MM.1S (cell line): ENCODE data around the gene ABCA2.

ENCODE experiments used
- DNase-seq: peaks from one replicate; pipeline ENCODE4 v3.0.0-alpha.2; 2015
- H2AFZ ChIP-seq: fragments of 300-600 bp; sonication (generic); 2 replicates; pipeline ENCODE4 v1.6.0; 2016; ENCODE audit warnings: antibody characterized with exemption, low read length
- H3F3A ChIP-seq: fragments of 300-600 bp; sonication (generic); 2 replicates; pipeline ENCODE4 v1.6.1; 2016; ENCODE audit warnings: mild to moderate bottlenecking, antibody characterized with exemption, low read length, moderate library complexity, mixed read lengths; ENCODE audit not compliant: insufficient read depth
- H3K27ac ChIP-seq: fragments of 300-600 bp; sonication (generic); 2 replicates; pipeline ENCODE4 v1.5.1; 2016; ENCODE audit warnings: mild to moderate bottlenecking, low read length
- H3K27me3 ChIP-seq: fragments of 300-600 bp; sonication (generic); replicated peaks from 2 replicates; pipeline ENCODE4 v1.6.0; 2016; ENCODE audit warnings: low read length; ENCODE audit not compliant: insufficient read depth
- H3K36me3 ChIP-seq: fragments of 300-600 bp; sonication (generic); replicated peaks from 2 replicates; pipeline ENCODE4 v1.6.1; 2016; ENCODE audit warnings: mild to moderate bottlenecking, low read length, mixed read lengths; ENCODE audit not compliant: insufficient read depth
- H3K4me1 ChIP-seq: fragments of 300-600 bp; sonication (generic); 2 replicates; pipeline ENCODE4 v1.6.1; 2016; ENCODE audit warnings: low read length, mixed read lengths
- H3K4me2 ChIP-seq: fragments of 300-600 bp; sonication (generic); 2 replicates; pipeline ENCODE4 v1.6.0; 2016; ENCODE audit warnings: low read depth, low read length
- H3K4me3 ChIP-seq: fragments of 300-600 bp; sonication (generic); 2 replicates; pipeline ENCODE4 v1.5.1; 2016; ENCODE audit warnings: low read length, mixed read lengths
- H3K79me2 ChIP-seq: fragments of 300-600 bp; sonication (generic); 2 replicates; pipeline ENCODE4 v1.6.1; 2016; ENCODE audit warnings: mixed run types, low read length, mixed read lengths
- H3K9ac ChIP-seq: fragments of 300-600 bp; sonication (generic); 2 replicates; pipeline ENCODE4 v1.6.1; 2016; ENCODE audit warnings: low read length, mixed read lengths
- H3K9me2 ChIP-seq: fragments of 300-600 bp; sonication (generic); replicated peaks from 2 replicates; pipeline ENCODE4 v1.6.1; 2016; ENCODE audit warnings: mild to moderate bottlenecking, low read length, mixed read lengths; ENCODE audit not compliant: insufficient read depth
- H3K9me3 ChIP-seq: fragments of 300-600 bp; sonication (generic); replicated peaks from 2 replicates; pipeline ENCODE4 v1.6.1; 2016; ENCODE audit warnings: mild to moderate bottlenecking, low read length, mixed read lengths; ENCODE audit not compliant: insufficient read depth
- H4K20me1 ChIP-seq: fragments of 300-600 bp; sonication (generic); 2 replicates; pipeline ENCODE4 v1.6.1; 2016; ENCODE audit warnings: mild to moderate bottlenecking, low read length, moderate library complexity, mixed read lengths; ENCODE audit not compliant: insufficient read depth
- EZH2 ChIP-seq: fragments of 300-600 bp; sonication (generic); optimal IDR thresholded peaks from 2 replicates; pipeline ENCODE3; 2017; ENCODE audit warnings: low read depth, mild to moderate bottlenecking, antibody characterized with exemption, low read length, mixed read lengths
- EZH2phosphoT487 ChIP-seq: fragments of 300-600 bp; sonication (generic); IDR thresholded peaks from 2 replicates; pipeline ENCODE4 v1.6.1; 2018; ENCODE audit warnings: antibody characterized with exemption, low read length
- TF ChIP-seq, protein P1 (sequence below): fragments of 300-600 bp; sonication (generic); IDR thresholded peaks from 2 replicates; pipeline ENCODE4 v1.5.1; 2016; ENCODE audit warnings: antibody characterized with exemption, low read length, mixed read lengths

The ABCA2 gene

DNA sequence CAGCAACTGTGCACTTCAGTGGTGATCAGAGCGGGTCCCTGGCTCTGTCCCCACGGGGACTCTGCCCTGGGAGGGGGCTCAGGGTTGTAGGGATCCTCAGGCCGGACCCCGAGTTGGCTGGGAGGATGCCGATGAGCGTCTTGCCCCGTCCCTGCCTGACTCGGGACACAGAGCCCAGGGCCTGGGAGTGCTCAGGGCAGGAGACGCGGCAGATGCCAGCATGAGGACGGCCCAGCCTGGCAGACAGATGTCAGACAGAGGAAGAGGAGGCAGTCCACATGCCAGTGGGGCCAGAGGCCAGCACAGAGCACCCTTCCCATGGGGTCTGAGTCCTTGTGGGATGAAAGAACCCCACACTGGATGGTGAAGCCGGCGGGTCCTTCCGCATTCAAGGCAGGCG is 64.7 kb downstream of the ABCA2 start:
- Histone ChIP-seq H3K4me2 (no peak overlapping the region), H3K4me3 (no peak overlapping the region), H3K27ac (no peak overlapping the region), H3K36me3 (no peaks in the 10 kb centered on the region), H3K27me3 (peaks cover 70% of the 10 kb centered on the region), H3K4me1 (no peaks in the 10 kb centered on the region), H2AFZ (no peak overlapping the region), H3F3A (no peaks in the 10 kb centered on the region), H3K9me2 (no peaks in the 10 kb centered on the region), H4K20me1 (no peaks in the 10 kb centered on the region), H3K9ac (no peak overlapping the region), H3K9me3 (no peaks in the 10 kb centered on the region), H3K79me2 (no peaks in the 10 kb centered on the region)
- DNase-seq = no peak
- TF ChIP-seq, protein P1, sequence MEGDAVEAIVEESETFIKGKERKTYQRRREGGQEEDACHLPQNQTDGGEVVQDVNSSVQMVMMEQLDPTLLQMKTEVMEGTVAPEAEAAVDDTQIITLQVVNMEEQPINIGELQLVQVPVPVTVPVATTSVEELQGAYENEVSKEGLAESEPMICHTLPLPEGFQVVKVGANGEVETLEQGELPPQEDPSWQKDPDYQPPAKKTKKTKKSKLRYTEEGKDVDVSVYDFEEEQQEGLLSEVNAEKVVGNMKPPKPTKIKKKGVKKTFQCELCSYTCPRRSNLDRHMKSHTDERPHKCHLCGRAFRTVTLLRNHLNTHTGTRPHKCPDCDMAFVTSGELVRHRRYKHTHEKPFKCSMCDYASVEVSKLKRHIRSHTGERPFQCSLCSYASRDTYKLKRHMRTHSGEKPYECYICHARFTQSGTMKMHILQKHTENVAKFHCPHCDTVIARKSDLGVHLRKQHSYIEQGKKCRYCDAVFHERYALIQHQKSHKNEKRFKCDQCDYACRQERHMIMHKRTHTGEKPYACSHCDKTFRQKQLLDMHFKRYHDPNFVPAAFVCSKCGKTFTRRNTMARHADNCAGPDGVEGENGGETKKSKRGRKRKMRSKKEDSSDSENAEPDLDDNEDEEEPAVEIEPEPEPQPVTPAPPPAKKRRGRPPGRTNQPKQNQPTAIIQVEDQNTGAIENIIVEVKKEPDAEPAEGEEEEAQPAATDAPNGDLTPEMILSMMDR = no peak
- TF ChIP-seq EZH2 = no peak
- no peak for TF ChIP-seq EZH2phosphoT487

DNA sequence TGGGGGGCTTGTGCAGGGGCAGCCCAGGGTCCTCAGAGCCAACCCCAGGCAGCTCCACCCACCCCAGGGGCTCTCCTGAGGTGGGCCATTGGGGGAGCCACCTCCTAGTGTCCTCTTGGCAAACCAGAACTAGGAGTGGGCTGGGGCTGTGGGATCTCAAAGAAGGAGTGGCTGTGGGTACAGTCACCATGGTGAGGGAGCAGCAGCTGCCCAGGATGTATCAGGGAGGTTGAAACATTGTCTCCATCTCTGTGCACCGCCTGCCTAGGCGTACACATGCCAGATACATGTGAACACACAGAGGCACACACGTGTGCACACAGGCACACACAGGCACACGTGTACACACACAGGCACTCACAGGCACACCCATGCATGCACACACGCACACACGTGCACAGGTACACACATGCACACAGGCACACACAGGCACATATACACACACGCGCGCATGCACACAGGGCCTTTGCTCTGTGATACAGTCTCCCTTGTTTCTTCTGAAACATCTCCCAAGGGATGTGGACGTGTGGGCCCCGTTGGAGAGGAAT is 65.3 kb downstream of the ABCA2 start:
- no peak for DNase-seq
- H3K27me3 ChIP-seq = peaks cover 72% of the 10 kb centered on the region
- no peaks in the 10 kb centered on the region for H3K36me3 ChIP-seq
- H3K9me2 ChIP-seq = no peaks in the 10 kb centered on the region
- no peak overlapping the region for H2AFZ ChIP-seq
- no peak overlapping the region for H3K9ac ChIP-seq
- H3K27ac ChIP-seq = no peak overlapping the region
- H3K4me1 ChIP-seq = no peaks in the 10 kb centered on the region
- no peak overlapping the region for H3K4me3 ChIP-seq
- H3K4me2 ChIP-seq = no peak overlapping the region
- H3K9me3 ChIP-seq = no peaks in the 10 kb centered on the region
- H3F3A ChIP-seq = no peaks in the 10 kb centered on the region
- TF ChIP-seq EZH2 (no peak), EZH2phosphoT487 (no peak)
- TF ChIP-seq, protein P1 = no peak
- no peaks in the 10 kb centered on the region for H3K79me2 ChIP-seq
- H4K20me1 ChIP-seq = no peaks in the 10 kb centered on the region

DNA sequence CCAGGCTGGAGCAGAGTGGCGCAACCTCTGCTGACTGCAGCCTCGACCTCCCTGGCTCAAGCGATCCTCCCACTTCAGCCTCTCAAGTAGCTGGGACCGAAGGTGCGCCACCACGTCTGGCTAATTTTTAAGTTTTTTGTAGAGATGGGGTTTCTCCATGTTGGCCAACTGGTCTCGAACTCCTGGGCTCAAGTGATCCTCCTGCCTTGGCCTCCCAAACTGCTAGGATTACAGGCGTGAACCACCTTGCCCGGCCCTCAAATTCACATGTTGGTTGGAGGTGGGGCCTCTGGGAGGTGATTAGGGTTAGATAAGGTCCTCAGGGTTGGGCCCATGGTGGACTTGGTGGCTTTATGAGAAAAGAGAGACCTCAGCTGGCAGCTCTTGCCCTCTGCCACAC is 65.9 kb downstream of the ABCA2 start:
- H3K4me3 ChIP-seq = no peak overlapping the region
- no peaks in the 10 kb centered on the region for H3K36me3 ChIP-seq
- no peak for DNase-seq
- H3K79me2 ChIP-seq = no peaks in the 10 kb centered on the region
- H3K27ac ChIP-seq = no peak overlapping the region
- peaks cover 76% of the 10 kb centered on the region for H3K27me3 ChIP-seq
- no peaks in the 10 kb centered on the region for H3K9me2 ChIP-seq
- H3K4me2 ChIP-seq = no peak overlapping the region
- no peak for TF ChIP-seq EZH2
- TF ChIP-seq, protein P1 = no peak
- no peak for TF ChIP-seq EZH2phosphoT487
- no peak overlapping the region for H3K9ac ChIP-seq
- no peaks in the 10 kb centered on the region for H3K4me1 ChIP-seq
- H2AFZ ChIP-seq = no peak overlapping the region
- H3K9me3 ChIP-seq = no peaks in the 10 kb centered on the region
- no peaks in the 10 kb centered on the region for H4K20me1 ChIP-seq
- no peaks in the 10 kb centered on the region for H3F3A ChIP-seq
